Activated CD8-positive, alpha-beta T cell treated with anti-CD3 and anti-CD28 coated beads for 36 hours (primary cell): Measurements from ENCODE around the gene PEX7. TPM values are rescaled to one million over a fixed set of nuclear protein-coding genes. Genes with fewer than 3 reads are reported as not detected.
"Not testable (repeated sequence)": the region's sequence is repeated elsewhere in the genome, so short reads cannot be mapped to it uniquely, and the experiment has no call there.

Source experiments
- ATAC-seq: fragments of 200-7000 bp; cut with Tn5 transposase; one replicate; pipeline ENCODE4 v1.10.0; 2021; ENCODE audit warnings: mild to moderate bottlenecking, moderate library complexity
- CTCF ChIA-PET: fragments of 350-600 bp; sonication (Branson Sonifier 250); formaldehyde crosslinking; loops from one replicate; lab custom pipeline; 2021; ENCODE audit warnings: antibody characterized with exemption; lab: Charles Lee
- POLR2A ChIA-PET: fragments of 350-600 bp; sonication (Branson Sonifier 250); formaldehyde crosslinking; loops from one replicate; lab custom pipeline; 2021; ENCODE audit warnings: antibody characterized with exemption; lab: Charles Lee
- DNase-seq: peaks from one replicate; pipeline ENCODE4 v3.0.0-alpha.2; 2020
- H3K27ac Mint-ChIP-seq: one replicate; pipeline ENCODE4 v1.8.0; 2021; ENCODE audit warnings: mild to moderate bottlenecking, mixed read lengths
- H3K27me3 Mint-ChIP-seq: one replicate; pipeline ENCODE4 v1.8.0; 2021; ENCODE audit warnings: mixed read lengths
- H3K36me3 Mint-ChIP-seq: one replicate; pipeline ENCODE4 v1.8.0; 2021; ENCODE audit warnings: low read depth, mixed read lengths
- H3K4me1 Mint-ChIP-seq: one replicate; pipeline ENCODE4 v1.8.0; 2021; ENCODE audit warnings: low read depth, mixed read lengths
- H3K4me3 Mint-ChIP-seq: one replicate; pipeline ENCODE4 v1.8.0; 2021; ENCODE audit warnings: mild to moderate bottlenecking, moderate library complexity, mixed read lengths
- H3K9me3 Mint-ChIP-seq: one replicate; pipeline ENCODE4 v1.8.0; 2021; ENCODE audit warnings: mixed read lengths
- CTCF ChIP-seq: fragments of 200-600 bp; IDR thresholded peaks from one replicate; pipeline ENCODE4 v1.8.0; 2022; ENCODE audit warnings: antibody characterized with exemption, mild to moderate bottlenecking
- intact Hi-C: fragments of 100-400 bp; cut with micrococcal nuclease; formaldehyde crosslinking; loops from one replicate; pipeline ENCODE4 v1.10.0; 2022
- total RNA-seq, 2 experiments: library from RNA; stranded (reverse); gene quantifications; one replicate each; pipeline ENCODE4 v1.2.3, GENCODE V29; 2021

Gene PEX7
- total RNA-seq, 2 experiments from 2014 or later = 4.5 to 6.0 TPM

- Mint-ChIP-seq H3K36me3 (no peaks in the 10 kb centered on the region), H3K4me3 (no peak overlapping the region), H3K4me1 (peaks cover 7% of the 10 kb centered on the region), H3K27ac (no peak overlapping the region), H3K9me3 (no peaks in the 10 kb centered on the region), H3K27me3 (peaks cover 2% of the 10 kb centered on the region)
- intact Hi-C loops = no loop called here
- CTCF ChIA-PET = no interaction called here
- DNase-seq (no peak), ATAC-seq (no peak)
- TF ChIP-seq CTCF = no peak
- POLR2A ChIA-PET = no interaction called here
These were observed 132.7 kb downstream of the PEX7 start for GRCh38 chr6:136955123-136955522.

- ChIA-PET POLR2A (no interaction called here), CTCF (interaction anchor here (0.9 kb wide), 1 partner anchor 357 kb away, joined by 3 read pairs; no protein-coding TSS in a partner anchor)
- ATAC-seq = no peak
- intact Hi-C loops = no loop called here
- H3K4me3 Mint-ChIP-seq = no peak overlapping the region
- H3K36me3 Mint-ChIP-seq = no peaks in the 10 kb centered on the region
- no peak for DNase-seq
- H3K27me3 Mint-ChIP-seq = peaks cover 4% of the 10 kb centered on the region
- no peak overlapping the region for H3K27ac Mint-ChIP-seq
- TF ChIP-seq CTCF = no peak
- H3K4me1 Mint-ChIP-seq = peaks cover 7% of the 10 kb centered on the region
- no peaks in the 10 kb centered on the region for H3K9me3 Mint-ChIP-seq
These were observed 134.5 kb downstream of the PEX7 start for GRCh38 chr6:136956590-136957544.

GRCh38 chr6:136958168-136958567 is 135.8 kb downstream of the PEX7 start:
- CTCF ChIA-PET = interaction anchor here (1.1 kb wide), 1 partner anchor 13 kb away, joined by 3 read pairs; no protein-coding TSS in a partner anchor

GRCh38 chr6:136959471-136959891 is 137.1 kb downstream of the PEX7 start:
- intact Hi-C loops = no loop called here
- DNase-seq (no peak), ATAC-seq (no peak)
- H3K9me3 Mint-ChIP-seq = no peaks in the 10 kb centered on the region
- no peak for TF ChIP-seq CTCF
- H3K4me3 Mint-ChIP-seq = no peak overlapping the region
- POLR2A ChIA-PET = no interaction called here
- H3K36me3 Mint-ChIP-seq = no peaks in the 10 kb centered on the region
- CTCF ChIA-PET = interaction anchor here (1.7 kb wide), 1 partner anchor 9 kb away, joined by 6 read pairs; no protein-coding TSS in a partner anchor
- peaks cover 7% of the 10 kb centered on the region for H3K4me1 Mint-ChIP-seq
- peaks cover 8% of the 10 kb centered on the region for H3K27me3 Mint-ChIP-seq
- no peak overlapping the region for H3K27ac Mint-ChIP-seq

More at GRCh38 chr6:136958168-136958567, 135.8 kb downstream of the PEX7 start:
- Mint-ChIP-seq H3K4me1 (peaks cover 7% of the 10 kb centered on the region), H3K27me3 (peaks cover 4% of the 10 kb centered on the region), H3K9me3 (no peaks in the 10 kb centered on the region), H3K4me3 (no peak overlapping the region), H3K27ac (no peak overlapping the region), H3K36me3 (no peaks in the 10 kb centered on the region)
- ATAC-seq (no peak), DNase-seq (no peak)
- POLR2A ChIA-PET = no interaction called here
- no peak for TF ChIP-seq CTCF
- intact Hi-C loops = no loop called here

- CTCF ChIA-PET = interaction anchor here (1.7 kb wide), 1 partner anchor 9 kb away, joined by 6 read pairs; no protein-coding TSS in a partner anchor
- H3K4me1 Mint-ChIP-seq, H3K27ac Mint-ChIP-seq, intact Hi-C loops, H3K4me3 Mint-ChIP-seq, DNase-seq, ATAC-seq, H3K27me3 Mint-ChIP-seq, H3K36me3 Mint-ChIP-seq, H3K9me3 Mint-ChIP-seq, POLR2A ChIA-PET: not testable (repeated sequence)
These were observed 137.5 kb downstream of the PEX7 start for GRCh38 chr6:136959935-136960334.
